GM12891 (cell line): ENCODE data around the gene NRIP3. TPM values are rescaled to one million over a fixed set of nuclear protein-coding genes. Genes with fewer than 3 reads are reported as not detected.

ENCODE experiments used
- DNase-seq: peaks from one replicate; pipeline ENCODE4 v3.0.0; 2011; ENCODE audit warnings: low spot score; ENCODE audit not compliant: insufficient read length
- FAIRE-seq: peaks from 2 replicates; lab custom pipeline; 2011; peaks lifted over from hg19 to GRCh38; lab: Jason Lieb, UNC
- PAX5 ChIP-seq: IDR thresholded peaks from 2 replicates; pipeline ENCODE4 v1.6.1; 2011; ENCODE audit warnings: low read length, moderate library complexity, mild to moderate bottlenecking; ENCODE audit not compliant: insufficient read depth, severe bottlenecking
- POLR2A ChIP-seq: IDR thresholded peaks from 2 replicates; pipeline ENCODE4 v1.6.1; 2011; ENCODE audit warnings: low read depth, low read length, control low read depth
- POLR2AphosphoS5 ChIP-seq: IDR thresholded peaks from 2 replicates; pipeline ENCODE4 v1.6.1; 2011; ENCODE audit warnings: low read depth, low read length, control low read depth
- POU2F2 ChIP-seq: IDR thresholded peaks from 2 replicates; pipeline ENCODE4 v1.6.1; 2011; ENCODE audit warnings: low read depth, mild to moderate bottlenecking, control low read depth, low read length, moderate library complexity
- SPI1 ChIP-seq: IDR thresholded peaks from 2 replicates; pipeline ENCODE4 v1.6.1; 2011; ENCODE audit warnings: low read depth, low read length, control low read depth
- TAF1 ChIP-seq: IDR thresholded peaks from 2 replicates; pipeline ENCODE4 v1.6.1; 2011; ENCODE audit warnings: low read depth, low read length, control low read depth
- polyA plus RNA-seq: library from polyadenylated mRNA; unstranded; fragments of >200 nt; gene quantifications from one replicate; pipeline ENCODE4 v1.2.1, GENCODE V29; 2012; ENCODE audit warnings: low read depth, missing spikeins, inconsistent platforms; ENCODE audit not compliant: missing spikeins

Gene NRIP3
- polyA plus RNA-seq: 0.06 TPM

DNA sequence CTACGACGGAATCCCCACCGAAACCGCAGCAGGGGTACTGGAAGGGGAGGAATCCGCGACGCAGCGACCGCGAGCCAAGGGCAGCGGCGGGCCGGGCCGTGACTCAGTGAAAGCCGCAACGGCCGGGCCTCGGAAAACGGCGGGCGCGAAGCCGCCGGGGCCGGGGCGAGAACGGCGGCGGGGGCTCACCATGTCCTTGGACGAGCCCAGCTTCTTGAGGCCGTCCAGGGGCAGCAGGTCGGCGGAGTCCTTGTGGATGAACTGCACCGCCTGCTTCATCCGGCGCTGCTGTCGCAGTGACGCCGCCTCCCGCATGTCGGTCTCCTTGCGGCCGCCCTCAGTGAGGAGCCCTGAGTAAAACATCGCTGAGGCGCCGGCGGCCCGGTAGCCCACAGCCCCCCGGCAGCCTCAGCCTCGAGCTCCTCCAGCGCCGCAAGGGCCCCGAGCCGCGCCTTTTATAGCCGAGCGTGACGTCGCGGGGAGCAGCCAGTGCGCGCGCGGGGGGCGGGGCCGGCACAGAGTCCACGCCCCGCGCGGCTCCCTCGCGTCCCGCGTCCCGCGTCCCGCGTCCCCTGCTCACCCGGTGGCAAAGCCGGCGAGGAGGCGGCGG lies at the start of gene NRIP3:
NRIP3 (minus strand) TSS at position 429 of the 610 bp plus-strand sequence; CDS start at position 363, 66 bp downstream.
- FAIRE-seq (peak; percentile 31), DNase-seq (peak; percentile 65)
- TF ChIP-seq POLR2AphosphoS5: no peak
- TF ChIP-seq SPI1: no peak
- TF ChIP-seq TAF1: no peak
- no peak for TF ChIP-seq PAX5
- no peak for TF ChIP-seq POLR2A
- no peak for TF ChIP-seq POU2F2

DNA sequence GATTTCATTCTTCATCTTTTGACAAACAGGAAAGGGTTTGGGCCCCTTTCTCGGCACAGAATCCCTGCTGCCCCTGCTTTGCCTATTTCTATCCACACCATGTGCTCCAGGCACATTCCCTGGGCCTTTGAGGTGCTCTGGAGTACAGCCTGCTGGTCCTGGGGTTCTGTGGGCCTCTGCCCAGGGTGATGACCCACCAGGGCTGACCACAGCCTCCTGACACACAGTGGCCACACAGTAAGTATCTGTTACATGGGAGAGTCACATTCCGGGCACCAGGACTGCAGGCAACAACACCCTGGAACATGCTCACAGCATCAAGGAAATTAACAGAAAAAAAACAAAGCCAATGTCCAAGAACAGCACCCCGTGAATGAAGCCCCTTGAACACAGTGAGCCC lies 48.5 kb upstream of the NRIP3 start:
- DNase-seq (no peak), FAIRE-seq (no peak)
- TF ChIP-seq TAF1 (no peak), SPI1 (no peak), PAX5 (no peak)

DNA sequence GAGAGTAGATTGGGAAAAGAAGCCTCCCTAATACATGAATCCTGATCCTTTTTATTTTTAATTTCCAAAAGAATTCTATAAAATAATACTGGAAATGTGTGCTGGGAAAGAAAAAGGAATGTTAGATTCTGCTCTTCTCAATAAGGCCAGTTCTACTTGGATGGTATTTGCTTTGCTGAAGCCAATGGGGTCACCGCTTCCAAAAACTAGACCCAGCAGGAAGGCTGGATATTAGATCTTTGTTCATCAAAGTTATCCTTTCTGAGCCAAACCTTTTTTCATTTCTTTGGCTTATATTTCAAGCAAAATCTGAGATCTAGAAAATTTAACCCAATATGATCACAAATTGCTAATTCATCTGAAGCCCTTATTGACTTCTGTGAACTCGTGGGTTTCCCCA lies 46.2 kb upstream of the NRIP3 start:
- DNase-seq (no peak), FAIRE-seq (no peak)
- TF ChIP-seq POLR2A (no peak), POU2F2 (no peak), SPI1 (no peak), POLR2AphosphoS5 (no peak), TAF1 (no peak), PAX5 (no peak)

DNA sequence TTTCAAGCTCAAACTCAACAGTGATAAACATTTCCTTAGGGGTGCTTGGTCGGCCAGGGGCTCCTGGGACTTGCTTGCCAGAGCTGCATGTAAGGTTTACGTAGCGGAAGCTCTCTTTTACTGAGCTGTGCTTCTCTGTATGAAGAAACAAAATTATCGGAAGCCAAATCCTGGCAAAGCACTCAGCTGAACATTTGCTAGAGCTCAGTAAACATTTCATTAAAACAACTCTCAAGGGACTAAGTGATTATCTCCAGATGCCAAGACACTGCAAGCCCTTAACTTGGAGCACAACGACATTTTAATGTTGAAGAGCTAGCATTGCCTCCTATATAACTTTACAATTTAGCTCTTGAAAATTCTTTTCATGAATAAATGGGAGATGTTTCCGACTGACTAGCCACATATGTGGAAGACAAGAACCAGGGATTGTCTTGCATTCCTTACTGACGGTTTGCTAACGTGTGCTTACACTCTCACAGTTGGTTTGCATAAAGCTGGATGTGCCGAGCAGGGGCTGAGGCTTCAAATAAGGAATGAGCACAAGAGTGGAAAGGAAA lies 44.2 kb upstream of the NRIP3 start:
- DNase-seq (no peak), FAIRE-seq (no peak)
- TF ChIP-seq POLR2AphosphoS5: no peak
- no peak for TF ChIP-seq TAF1
- TF ChIP-seq POU2F2: no peak
- no peak for TF ChIP-seq PAX5
- no peak for TF ChIP-seq POLR2A
- no peak for TF ChIP-seq SPI1

DNA sequence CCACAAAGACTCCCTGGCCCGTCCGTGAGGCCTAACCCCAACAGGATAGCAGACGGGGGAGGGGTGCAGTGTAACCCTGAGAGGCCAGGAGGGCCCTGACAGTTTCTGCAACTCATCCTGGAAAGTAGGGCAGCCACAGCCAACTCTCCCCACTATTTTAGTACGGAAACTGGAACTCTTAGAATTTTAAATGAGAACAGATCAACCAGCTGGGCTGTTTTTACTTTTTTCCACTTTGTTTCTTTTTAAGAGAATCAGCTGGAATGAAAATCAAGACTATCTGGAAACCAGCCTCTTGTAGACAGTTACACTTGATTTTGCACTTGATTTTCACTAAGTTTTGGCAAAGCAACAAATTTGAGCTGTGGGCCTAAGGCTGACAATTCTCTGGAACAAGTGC lies 42.7 kb upstream of the NRIP3 start:
- no peak for TF ChIP-seq POU2F2
- no peak for TF ChIP-seq POLR2A
- TF ChIP-seq POLR2AphosphoS5: no peak
- TF ChIP-seq TAF1: no peak
- no peak for TF ChIP-seq SPI1
- TF ChIP-seq PAX5: no peak
- no peak for FAIRE-seq
- DNase-seq: no peak

DNA sequence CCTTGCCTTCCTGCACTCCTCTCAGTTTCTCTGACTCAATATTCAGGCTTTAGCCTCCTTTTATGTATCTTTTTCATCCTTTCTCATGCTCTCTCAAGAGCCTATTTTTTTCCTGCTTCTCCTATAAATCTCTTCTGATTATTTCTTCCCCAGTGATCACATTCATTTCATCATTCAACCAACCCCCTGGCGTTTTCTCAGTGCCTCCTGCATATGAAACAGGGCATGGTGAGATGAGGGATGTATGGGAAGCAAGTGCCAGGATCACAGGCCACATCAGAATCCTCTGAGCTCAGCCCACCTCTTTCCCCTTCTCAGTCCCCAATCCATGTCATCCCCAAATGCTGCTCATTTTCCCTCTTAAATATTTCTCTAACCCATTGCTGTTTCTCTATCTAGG lies 38.7 kb upstream of the NRIP3 start:
- no peak for DNase-seq
- FAIRE-seq: no peak
- no peak for TF ChIP-seq SPI1
- TF ChIP-seq POU2F2: no peak
- no peak for TF ChIP-seq PAX5
- no peak for TF ChIP-seq POLR2AphosphoS5
- TF ChIP-seq POLR2A: no peak
- no peak for TF ChIP-seq TAF1

DNA sequence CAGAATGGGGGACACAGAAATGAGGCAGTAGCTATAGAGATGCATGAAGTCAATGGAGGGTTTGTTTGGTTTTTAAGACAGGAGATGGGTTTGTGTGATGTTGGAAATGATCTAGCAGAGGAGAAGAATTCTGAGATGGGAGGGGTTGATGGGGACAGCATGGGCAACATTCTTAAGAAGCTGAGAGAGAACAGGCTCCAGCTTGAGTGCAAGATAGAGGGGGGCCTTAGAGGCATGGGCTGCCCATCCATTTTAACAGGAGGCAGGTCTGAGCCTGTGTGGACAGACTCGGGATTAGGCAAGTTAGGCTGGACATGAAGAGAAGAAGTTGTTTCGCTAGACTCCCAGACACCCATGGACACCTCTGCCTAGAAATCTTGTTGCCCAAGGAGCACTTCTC lies 37.9 kb upstream of the NRIP3 start:
- FAIRE-seq: no peak
- DNase-seq: no peak
- TF ChIP-seq POU2F2: no peak
- no peak for TF ChIP-seq POLR2A
- TF ChIP-seq TAF1: no peak

DNA sequence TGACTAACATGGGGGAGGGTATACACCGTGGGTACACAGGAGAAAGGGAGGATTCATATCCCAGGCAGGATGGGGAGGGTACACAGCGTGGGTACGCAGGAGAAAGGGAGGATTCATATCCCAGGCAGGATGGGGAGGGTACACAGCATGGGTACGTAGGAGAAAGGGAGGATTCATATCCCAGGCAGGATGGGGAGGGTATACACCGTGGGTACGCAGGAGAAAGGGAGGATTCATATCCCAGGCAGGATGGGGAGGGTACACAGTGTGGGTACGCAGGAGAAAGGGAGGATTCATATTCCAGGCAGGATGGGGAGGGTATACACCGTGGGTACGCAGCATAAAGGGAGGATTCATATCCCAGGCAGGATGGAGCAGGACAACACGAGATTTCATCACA lies 36.6 kb upstream of the NRIP3 start:
- no peak for TF ChIP-seq TAF1
- no peak for TF ChIP-seq POU2F2
- no peak for TF ChIP-seq POLR2AphosphoS5
- TF ChIP-seq SPI1: no peak
- no peak for TF ChIP-seq POLR2A
- TF ChIP-seq PAX5: no peak
- FAIRE-seq: no peak
- DNase-seq: no peak

DNA sequence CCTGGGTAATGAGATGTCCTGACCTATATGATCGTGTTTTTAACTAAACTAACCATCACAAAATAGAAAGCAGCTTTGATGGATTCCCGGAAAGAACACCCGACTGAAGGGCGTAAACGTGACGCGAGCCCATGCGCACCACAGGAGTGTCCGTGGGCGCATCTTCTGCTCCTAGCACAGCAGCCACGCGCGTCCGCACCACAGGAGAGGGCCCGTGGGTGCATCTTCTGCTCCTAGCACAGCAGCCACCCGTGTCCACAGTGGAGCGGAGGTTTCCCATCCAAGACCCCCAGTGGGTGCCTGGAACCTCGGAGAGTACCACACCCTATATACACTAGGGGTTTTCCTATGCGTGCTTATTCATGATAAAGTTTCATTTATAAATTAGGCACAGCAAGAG lies 36.1 kb upstream of the NRIP3 start:
- DNase-seq (no peak), FAIRE-seq (no peak)
- TF ChIP-seq POU2F2 (no peak), SPI1 (no peak), POLR2A (no peak), POLR2AphosphoS5 (no peak), PAX5 (no peak), TAF1 (no peak)

DNA sequence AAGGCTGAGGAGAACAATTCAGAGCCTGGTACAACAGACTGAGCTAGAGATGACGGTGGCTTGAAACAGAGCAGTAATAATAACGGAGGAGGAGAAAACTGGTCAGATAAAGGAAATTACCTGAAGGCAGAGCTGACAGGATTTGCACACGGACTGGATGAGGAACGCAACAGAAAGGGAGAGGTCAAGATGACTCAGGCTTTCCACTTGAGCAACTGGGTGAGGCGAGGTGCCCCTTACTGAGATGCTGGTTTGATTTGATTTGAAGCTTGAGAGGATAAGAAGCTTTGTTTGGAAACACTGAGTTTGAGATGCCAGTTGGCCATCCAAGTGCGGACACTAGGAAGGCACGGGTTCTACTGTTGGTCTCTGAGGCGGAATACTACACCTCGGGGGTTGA lies 35.4 kb upstream of the NRIP3 start:
- peak; percentile 45 for FAIRE-seq
- peak; percentile 28; the same call in 1 of the 2 replicates for TF ChIP-seq SPI1
- TF ChIP-seq POLR2A: no peak
- no peak for TF ChIP-seq POU2F2
- TF ChIP-seq TAF1: no peak

DNA sequence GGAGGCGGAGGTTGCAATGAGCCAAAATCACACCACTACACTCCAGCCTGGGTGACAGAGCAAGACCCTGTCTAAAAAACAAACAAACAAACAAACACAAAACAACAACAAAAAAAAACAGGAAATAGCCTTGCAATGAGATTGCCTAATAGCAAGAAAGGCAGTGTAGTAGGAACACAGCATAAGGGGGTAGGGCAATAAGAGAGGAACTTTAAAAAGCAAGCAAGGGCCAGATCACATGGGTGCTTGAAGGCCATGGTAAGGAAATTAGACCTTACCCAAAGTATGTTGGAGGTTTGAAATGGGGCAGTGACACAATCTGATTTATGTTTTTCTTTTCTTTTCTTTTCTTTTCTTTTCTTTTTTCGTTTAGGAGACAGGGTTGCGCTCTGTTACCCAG lies 34.7 kb upstream of the NRIP3 start:
- FAIRE-seq: no peak
- TF ChIP-seq POLR2A (no peak), PAX5 (no peak), SPI1 (no peak), POU2F2 (no peak), POLR2AphosphoS5 (no peak), TAF1 (no peak)
- no peak for DNase-seq

More for the DNA sequence above, 35.4 kb upstream of the NRIP3 start:
- peak; percentile 17 for DNase-seq
